Left ventricle myocardium inferior (tissue), 1 donor: ENCODE results near the gene NRIP1. TPM values are rescaled to one million over a fixed set of nuclear protein-coding genes. Genes with fewer than 3 reads are reported as not detected.

Experiments
- DNase-seq: peaks from one replicate; pipeline ENCODE4 v3.0.0-alpha.2; 2020
- H3K27ac ChIP-seq: fragments of 200-600 bp; replicated peaks from 2 replicates; pipeline ENCODE4 v1.8.0; 2021
- H3K27me3 ChIP-seq: fragments of 200-600 bp; 2 replicates; pipeline ENCODE4 v1.8.0; 2021; ENCODE audit warnings: low read depth
- H3K36me3 ChIP-seq: fragments of 200-600 bp; 2 replicates; pipeline ENCODE4 v1.8.0; 2021
- H3K4me1 ChIP-seq: fragments of 200-600 bp; 2 replicates; pipeline ENCODE4 v1.8.0; 2021
- H3K4me3 ChIP-seq: fragments of 200-600 bp; 2 replicates; pipeline ENCODE4 v1.8.0; 2021; ENCODE audit warnings: mild to moderate bottlenecking, moderate library complexity
- H3K9me3 ChIP-seq: fragments of 200-600 bp; replicated peaks from 2 replicates; pipeline ENCODE4 v1.8.0; 2021
- CTCF ChIP-seq: fragments of 200-600 bp; IDR thresholded peaks from 2 replicates; pipeline ENCODE4 v1.8.0; 2021; ENCODE audit warnings: antibody characterized with exemption, mild to moderate bottlenecking, borderline replicate concordance
- intact Hi-C: fragments of 100-400 bp; cut with micrococcal nuclease; formaldehyde crosslinking; loops from one replicate; pipeline ENCODE4 v1.11.0; 2022
- total RNA-seq: library from RNA; stranded (reverse); fragmentation: NEBNext Ultra II Directional; extraction: Animal tissue kit (Norgen Biotek cat#: 25700); gene quantifications from one replicate; pipeline ENCODE4 v1.2.1, GENCODE V29; 2021
- donor health status: DM: no; HTN: yes; CAD: no; lungs with severe emphysema.

The NRIP1 gene
- total RNA-seq, 1 donor from 2014 or later = 16.8 TPM

- H3K4me1 ChIP-seq = no peaks in the 10 kb centered on the region
- no peak for DNase-seq
- intact Hi-C loops = no loop called here
- H3K27ac ChIP-seq = no peak overlapping the region
- H3K4me3 ChIP-seq = no peak overlapping the region
- no peaks in the 10 kb centered on the region for H3K9me3 ChIP-seq
- no peak for TF ChIP-seq CTCF
- no peaks in the 10 kb centered on the region for H3K36me3 ChIP-seq
- H3K27me3 ChIP-seq = no peaks in the 10 kb centered on the region
Observed at GRCh38 chr21:14955936-14956520, 108.8 kb downstream of the NRIP1 start.

DNA sequence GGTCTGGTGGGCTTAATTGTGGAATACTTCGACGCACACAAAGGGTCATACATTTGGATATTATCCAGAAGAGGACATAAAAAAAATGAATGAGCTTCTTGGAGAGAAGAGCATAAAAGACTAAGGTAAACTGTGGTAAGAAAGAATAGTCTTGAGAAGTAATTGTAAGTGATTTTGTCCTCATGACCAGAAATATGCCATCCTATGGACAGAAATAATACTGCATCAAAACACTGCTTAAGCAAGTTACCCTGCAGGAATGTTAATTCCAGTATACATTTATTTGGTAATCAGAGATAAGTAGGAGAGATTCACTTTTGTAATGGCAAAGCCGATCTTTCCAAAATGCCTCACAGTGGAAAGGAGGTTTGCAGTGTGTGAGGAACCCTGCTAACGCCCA lies 111.9 kb downstream of the NRIP1 start:
- no peak overlapping the region for H3K27ac ChIP-seq

DNA sequence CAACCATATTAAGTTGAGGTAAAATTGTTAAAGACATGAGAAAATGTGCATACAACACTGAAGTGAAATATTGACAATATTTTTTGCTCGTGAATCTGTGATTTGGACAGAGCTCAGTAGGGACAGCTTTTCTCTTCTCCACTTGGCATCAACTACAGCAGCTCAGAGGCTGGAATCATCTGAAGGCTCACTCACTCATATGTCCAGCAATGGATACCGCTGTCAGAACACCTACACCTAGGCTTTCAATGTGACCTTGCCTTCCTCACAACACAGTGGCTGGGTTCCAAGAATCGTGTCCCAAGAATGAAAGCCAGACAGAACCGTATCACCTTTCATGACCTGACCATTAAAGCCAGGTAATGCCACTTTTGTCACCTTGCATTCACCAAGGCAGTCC lies 115.2 kb downstream of the NRIP1 start:
- Histone ChIP-seq H3K27me3 (no peaks in the 10 kb centered on the region), H3K4me1 (no peaks in the 10 kb centered on the region), H3K9me3 (peaks cover 10% of the 10 kb centered on the region), H3K4me3 (no peak overlapping the region), H3K27ac (no peak overlapping the region), H3K36me3 (no peaks in the 10 kb centered on the region)
- DNase-seq = no peak
- no peak for TF ChIP-seq CTCF
- intact Hi-C loops = no loop called here

More for the DNA sequence above, 111.9 kb downstream of the NRIP1 start:
- DNase-seq = no peak
- Histone ChIP-seq H3K27me3 (no peaks in the 10 kb centered on the region), H3K36me3 (no peaks in the 10 kb centered on the region), H3K9me3 (peaks cover 10% of the 10 kb centered on the region), H3K4me1 (no peaks in the 10 kb centered on the region), H3K4me3 (no peak overlapping the region)
- TF ChIP-seq CTCF = no peak
- intact Hi-C loops = no loop called here

DNA sequence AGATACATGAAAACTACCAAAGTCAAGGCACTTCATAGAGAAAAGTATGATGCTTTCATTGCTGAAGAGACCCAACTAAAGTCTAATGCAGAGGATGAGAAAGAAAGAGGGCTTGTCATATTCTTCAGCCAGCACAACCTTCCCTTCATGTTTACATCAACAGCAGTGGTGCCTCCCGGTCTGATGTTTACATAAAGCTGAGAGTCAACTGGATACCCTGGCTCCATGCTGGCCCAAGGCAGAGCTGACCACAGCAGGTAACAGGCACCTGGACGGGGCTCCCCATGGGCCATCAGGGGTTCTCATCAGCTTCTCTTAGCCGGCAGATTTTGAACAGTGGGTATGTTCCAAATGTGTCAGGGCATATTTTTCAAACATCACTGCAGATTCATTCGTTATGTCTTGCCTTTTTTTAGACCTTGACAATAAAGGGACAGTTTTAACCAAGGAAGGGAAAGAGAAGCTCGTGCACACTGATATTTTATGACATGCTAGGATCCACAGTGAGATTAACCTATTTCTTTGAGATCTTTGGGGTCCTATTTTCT lies 117.1 kb downstream of the NRIP1 start:
- Histone ChIP-seq H3K9me3 (peaks cover 10% of the 10 kb centered on the region), H3K4me1 (peaks cover 4% of the 10 kb centered on the region), H3K27ac (no peak overlapping the region), H3K4me3 (no peak overlapping the region), H3K36me3 (no peaks in the 10 kb centered on the region), H3K27me3 (no peaks in the 10 kb centered on the region)
- DNase-seq = no peak
- no peak for TF ChIP-seq CTCF
- intact Hi-C loops = no loop called here

GRCh38 chr21:14945176-14945575 lies 119.6 kb downstream of the NRIP1 start:
- intact Hi-C loops = no loop called here
- TF ChIP-seq CTCF = no peak

More at GRCh38 chr21:14945176-14945575, 119.6 kb downstream of the NRIP1 start:
- DNase-seq = no peak
- Histone ChIP-seq H3K27me3 (no peaks in the 10 kb centered on the region), H3K36me3 (no peaks in the 10 kb centered on the region), H3K27ac (no peak overlapping the region), H3K4me1 (peaks cover 4% of the 10 kb centered on the region), H3K4me3 (no peak overlapping the region), H3K9me3 (peaks cover 10% of the 10 kb centered on the region)
